HUES64 (cell line): ENCODE results near the gene SV2C.

Experiments
- H3K27ac ChIP-seq: 2 replicates; pipeline ENCODE4 v1.7.0; 2013; ENCODE audit warnings: low read depth, low read length, inconsistent platforms
- H3K27me3 ChIP-seq: 2 replicates; pipeline ENCODE4 v1.6.1; 2013; ENCODE audit warnings: mild to moderate bottlenecking, low read length; ENCODE audit not compliant: insufficient read depth
- H3K36me3 ChIP-seq: 2 replicates; pipeline ENCODE4 v1.6.1; 2013; ENCODE audit warnings: mild to moderate bottlenecking, low read length; ENCODE audit not compliant: insufficient read depth
- H3K4me1 ChIP-seq: 2 replicates; pipeline ENCODE4 v1.6.1; 2013; ENCODE audit warnings: mild to moderate bottlenecking, low read length, moderate library complexity; ENCODE audit not compliant: insufficient read depth
- H3K4me3 ChIP-seq: 2 replicates; pipeline ENCODE4 v1.5.1; 2013; ENCODE audit warnings: mild to moderate bottlenecking, low read length, moderate library complexity
- H3K9ac ChIP-seq: 2 replicates; pipeline ENCODE4 v1.6.1; 2013; ENCODE audit warnings: mild to moderate bottlenecking, low read depth, low read length
- H3K9me3 ChIP-seq: 2 replicates; pipeline ENCODE4 v1.6.1; 2013; ENCODE audit warnings: low read depth, low read length; ENCODE audit not compliant: insufficient read depth
- WGBS: fragments of 150-250, 120-280 bp; methylation state at CpG from one replicate; pipeline ENCODE4 v1.1.7; 2013; ENCODE audit warnings: missing lambda C conversion rate; 5-methylcytosine and 5-hydroxymethylcytosine counted together

SV2C gene

DNA sequence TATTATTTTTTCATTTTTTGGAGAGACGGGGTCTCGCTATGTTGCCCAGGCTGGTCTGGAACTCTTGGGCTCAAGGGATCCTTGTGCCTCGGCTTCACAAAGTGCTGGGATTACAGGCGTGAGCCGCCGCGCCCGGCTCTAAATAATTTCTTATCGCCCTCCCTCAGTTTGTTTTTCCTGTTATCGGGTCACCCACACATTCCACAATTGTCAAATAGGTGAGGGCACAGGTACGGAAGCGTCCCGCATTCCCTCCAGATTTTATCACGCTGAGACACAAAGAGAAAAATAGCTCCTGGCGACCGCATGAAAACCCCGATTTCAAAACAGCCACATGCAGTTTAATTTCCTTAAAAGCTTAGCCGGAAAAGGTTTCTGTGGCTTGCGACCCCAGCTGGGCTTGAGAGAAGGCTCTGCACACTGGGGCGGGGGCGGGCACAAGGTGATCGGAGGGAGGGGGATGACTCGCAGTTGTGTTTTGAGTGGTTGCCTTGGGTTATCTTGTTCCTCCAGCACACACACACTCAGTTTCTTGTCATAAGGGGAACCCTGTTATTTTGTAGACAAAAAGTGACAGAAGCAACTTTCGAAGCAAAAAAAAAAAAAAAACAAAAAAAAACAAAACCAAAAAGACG lies 319.2 kb downstream of the SV2C start:
- H3K36me3 ChIP-seq, result no peaks in the 10 kb centered on the region
- 17% methylated on average over 22 of the region's 25 CpGs for whole genome bisulfite sequencing
- peak overlapping the region; percentile 64 for H3K27ac ChIP-seq
- peaks cover 23% of the 10 kb centered on the region for H3K4me1 ChIP-seq
- H3K9ac ChIP-seq, result peak overlapping the region; percentile 82
- no peaks in the 10 kb centered on the region for H3K9me3 ChIP-seq
- H3K27me3 ChIP-seq, result no peaks in the 10 kb centered on the region
- H3K4me3 ChIP-seq, result peak overlapping the region; percentile 89

DNA sequence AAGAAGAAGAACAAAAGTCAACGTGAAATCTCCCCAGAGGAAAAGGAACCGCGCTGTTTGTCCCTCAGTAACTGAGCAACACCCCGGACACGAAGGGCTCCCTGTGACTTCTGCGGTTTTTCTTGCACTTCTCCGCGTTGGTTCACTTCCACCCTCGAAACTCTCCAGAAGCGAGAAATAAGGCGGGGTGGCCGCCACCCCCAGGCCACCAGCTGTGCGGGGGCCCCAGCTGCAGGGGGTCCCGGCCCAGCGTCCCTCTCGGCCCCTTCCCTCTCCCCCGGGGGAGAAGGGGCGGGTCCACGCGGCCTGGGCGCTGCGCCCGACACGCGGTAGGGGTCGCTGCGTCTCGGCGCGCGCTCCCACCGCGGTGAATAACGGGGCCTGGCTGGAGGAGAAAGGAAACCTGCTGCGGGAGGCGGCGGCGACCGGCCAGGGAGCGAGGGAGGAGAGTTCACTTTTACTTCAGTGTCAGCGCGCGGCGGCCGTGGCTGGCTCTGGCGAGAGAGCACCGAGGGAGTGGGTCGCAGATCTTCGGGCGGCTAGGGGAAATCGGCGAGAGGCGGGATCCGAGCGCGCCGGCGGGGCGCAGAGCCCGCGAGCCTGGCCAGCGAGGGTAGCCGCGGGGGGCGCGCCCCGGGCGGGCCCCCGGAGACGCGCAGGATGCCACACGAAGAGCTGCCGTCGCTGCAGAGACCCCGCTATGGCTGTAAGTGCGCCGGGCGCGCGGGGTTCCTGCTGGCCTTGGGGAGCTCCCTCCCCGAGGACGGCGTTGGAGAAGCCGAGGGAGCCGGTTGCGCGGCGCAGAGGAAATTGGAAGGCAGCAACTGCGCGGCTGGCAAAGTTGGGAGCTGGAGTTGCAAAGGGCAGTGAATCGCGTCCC lies 319.9 kb downstream of the SV2C start, which contains the start of gene IQGAP2:
TSS of gene IQGAP2 (plus strand) at position 400 of the 880 bp plus-strand sequence. CDS start at position 661, 261 bp downstream.
- Histone ChIP-seq H3K27me3 (no peaks in the 10 kb centered on the region), H3K27ac (peak within 1 kb of the TSS; percentile 64), H3K4me3 (peak within 1 kb of the TSS; percentile 89), H3K4me1 (peaks cover 23% of the 10 kb centered on the region), H3K9ac (peak within 1 kb of the TSS; percentile 82), H3K9me3 (no peaks in the 10 kb centered on the region), H3K36me3 (no peaks in the 10 kb centered on the region)
- under 1% methylated on average over 92 of the region's 92 CpGs for WGBS
